HK-2 (cell line): ENCODE data around the gene DNAH14.
"Not testable (repeated sequence)": the region's sequence is repeated elsewhere in the genome, so short reads cannot be mapped to it uniquely, and the experiment has no call there.

ENCODE experiments used
- DNase-seq: peaks from one replicate; pipeline ENCODE4 v3.0.0-alpha.2; 2018; ENCODE audit not compliant: unreplicated experiment

The DNAH14 gene

GRCh38 chr1:225253784-225254183, 324.3 kb downstream of the DNAH14 start:
- DNase-seq: no peak

DNA sequence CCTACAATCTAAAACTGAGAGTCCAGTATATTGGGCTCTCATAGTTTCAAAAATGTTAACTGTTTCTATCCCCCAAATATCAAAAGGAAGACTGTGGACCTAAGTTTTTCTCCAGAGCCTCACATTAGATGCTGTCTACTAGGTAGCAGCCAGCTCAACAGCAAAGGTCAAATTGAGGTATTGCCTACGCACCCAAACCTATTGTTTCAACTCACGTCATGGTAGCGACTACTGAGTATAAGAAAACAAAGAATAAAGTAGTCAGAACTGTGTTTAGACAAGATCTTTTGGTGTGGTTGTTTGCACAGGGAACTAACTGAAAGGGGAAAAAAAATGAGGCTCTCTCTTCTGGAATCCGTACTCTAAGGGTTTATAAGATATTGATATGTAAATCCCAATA, 325.2 kb downstream of the DNAH14 start:
- no peak for DNase-seq

- DNase-seq: no peak
These were observed 327.6 kb downstream of the DNAH14 start for GRCh38 chr1:225257081-225257480.

DNA sequence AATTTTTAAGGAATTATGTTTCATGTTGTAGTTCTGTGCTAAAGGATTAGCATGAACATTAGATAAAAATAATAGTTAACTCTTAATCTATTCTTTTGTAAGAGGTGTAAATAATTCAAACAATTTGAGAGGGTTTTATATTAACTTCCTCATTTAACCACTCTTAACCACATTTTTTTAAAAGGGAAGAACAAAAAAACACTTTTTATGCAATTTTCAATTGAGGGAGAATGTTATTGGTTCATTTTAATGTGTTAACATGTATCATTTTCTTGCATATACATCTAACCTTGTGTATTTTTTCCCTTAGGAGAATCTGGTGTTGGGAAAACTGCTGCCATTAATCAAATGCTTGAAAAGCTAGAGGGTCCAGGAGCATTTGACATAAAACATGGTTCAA, 329.3 kb downstream of the DNAH14 start:
- DNase-seq: no peak

DNA sequence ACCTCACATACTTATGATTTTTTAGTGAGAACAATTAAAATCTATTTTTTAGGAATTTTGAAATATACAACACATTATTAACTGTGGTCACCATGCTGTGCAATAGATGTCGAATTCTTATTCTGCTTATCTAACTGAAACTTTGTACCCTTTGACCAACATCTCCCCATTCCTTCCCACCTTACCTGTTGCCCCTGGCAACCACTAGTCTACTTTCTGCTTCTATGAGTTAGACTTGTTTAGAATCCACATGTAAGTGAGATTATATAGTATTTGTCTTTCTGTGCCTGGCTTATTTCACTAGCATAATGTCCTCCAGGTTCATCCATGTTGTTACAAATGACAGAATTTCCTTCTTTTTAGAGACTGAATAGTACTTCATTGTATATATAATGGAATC, 330.1 kb downstream of the DNAH14 start:
- DNase-seq: no peak

- no peak for DNase-seq
These were observed 330.8 kb downstream of the DNAH14 start for GRCh38 chr1:225260319-225260718.

DNA sequence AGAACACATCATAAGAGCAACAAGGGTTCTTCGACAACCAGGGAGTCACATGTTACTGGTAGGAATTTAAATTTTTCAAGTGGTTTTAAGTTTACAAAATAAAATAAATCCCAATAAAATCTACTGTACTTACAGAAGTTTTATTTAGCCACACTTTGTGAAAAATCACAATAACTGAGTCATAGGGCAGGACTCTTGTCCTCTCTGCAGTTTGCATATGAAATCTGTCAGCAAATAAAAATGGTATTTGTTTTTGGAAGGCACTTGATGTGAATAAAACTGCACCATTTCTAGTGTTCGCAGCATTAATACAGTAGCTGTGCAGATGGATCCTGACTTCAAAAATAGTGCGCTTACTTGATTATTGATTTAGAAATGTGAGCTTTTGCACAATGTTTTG, 348.0 kb downstream of the DNAH14 start:
- DNase-seq: no peak

DNA sequence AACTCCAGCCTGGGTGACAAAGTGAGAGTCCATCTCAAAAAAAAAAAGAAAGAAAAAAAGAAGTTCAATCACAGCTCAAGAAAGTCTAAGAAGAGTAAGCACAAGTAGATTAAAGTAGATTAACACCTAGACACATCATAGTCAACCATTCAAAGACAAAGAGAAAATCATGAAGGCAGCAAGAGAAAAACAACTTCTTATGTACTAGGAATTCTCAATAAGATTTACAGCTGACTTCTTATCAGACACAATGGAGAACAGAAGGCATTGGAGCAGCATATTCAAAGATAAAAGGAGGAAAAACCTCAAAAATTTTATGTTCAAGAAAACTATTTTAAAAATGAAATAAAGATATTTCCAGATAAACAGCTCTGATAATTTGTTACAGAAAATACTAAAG, 351.1 kb downstream of the DNAH14 start:
- DNase-seq: no peak

DNA sequence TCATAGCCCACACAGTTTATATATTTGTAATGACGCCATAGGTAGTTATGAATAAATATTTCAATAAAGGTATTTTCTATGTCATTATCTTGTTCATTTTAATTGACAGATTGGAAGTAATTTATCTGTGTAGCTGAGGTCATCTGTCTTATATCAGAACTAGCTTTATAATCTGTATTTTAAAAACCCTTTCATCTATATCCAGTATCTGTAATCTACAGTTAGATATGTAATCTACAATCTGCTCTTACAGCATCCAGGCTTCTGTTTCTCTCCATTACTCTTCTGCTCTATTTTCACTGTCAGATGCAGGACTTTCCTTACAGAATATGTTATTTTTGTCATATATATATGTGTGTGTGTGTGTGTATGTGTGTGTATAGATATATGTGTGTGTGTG, 360.8 kb downstream of the DNAH14 start:
- no peak for DNase-seq

DNA sequence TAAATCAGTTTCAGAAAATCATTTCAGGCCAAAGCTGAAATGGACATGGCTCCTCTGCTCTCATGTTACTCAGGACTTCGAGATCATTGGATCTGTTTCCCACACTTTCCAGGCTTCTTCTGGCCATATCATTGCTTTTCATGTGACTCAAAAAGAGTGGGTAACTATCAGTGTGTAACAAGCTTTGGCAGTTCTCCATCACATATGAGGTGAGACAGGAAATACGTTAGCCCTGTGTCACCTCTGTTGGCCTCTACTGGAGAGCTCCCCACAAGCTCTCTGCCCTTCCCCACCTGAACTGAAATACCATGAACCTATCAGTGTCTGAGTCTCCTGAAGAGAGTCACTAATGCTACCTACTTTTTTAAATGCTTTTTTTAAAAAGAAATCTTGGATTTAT, 370.1 kb downstream of the DNAH14 start:
- DNase-seq: peak; percentile 34

GRCh38 chr1:225300381-225300780, 370.9 kb downstream of the DNAH14 start:
- no peak for DNase-seq

DNA sequence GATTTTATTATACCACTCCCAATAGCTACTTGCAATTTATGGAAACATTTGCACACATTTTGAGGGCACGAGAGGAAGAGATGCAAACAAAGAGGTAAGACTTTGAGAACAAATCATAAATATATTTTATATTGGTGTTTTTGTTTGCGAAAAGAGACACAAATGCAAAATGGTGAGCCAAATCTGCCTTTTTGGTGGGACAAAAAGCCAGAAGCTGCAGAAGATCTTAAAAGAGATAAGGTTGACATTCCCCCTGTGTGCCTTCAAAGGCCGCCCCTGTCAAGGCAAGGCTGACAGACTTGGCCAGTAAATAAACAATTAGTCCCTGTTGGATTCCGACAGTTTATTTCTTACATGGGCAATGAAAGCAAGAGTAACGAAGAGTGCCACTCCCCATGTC, 375.5 kb downstream of the DNAH14 start:
- no peak for DNase-seq

DNA sequence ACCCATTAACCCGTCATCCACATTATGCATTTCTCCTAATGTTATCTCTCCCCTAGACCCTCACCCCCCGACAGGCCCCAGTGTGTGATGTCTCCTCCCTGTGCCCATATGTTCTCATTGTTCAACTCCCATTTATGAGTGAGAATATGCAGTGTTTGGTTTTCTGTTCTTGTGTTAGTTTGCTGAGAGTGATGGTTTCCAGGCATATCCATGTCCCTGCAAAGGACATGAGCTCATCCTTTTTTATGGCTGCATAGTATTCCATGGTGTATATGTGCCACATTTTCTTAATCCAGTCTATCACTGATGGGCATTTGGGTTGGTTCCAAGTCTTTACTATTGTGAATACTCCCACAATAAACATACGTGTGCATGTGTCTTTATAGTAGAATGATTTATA, 381.1 kb downstream of the DNAH14 start:
- DNase-seq: not testable (repeated sequence)

DNA sequence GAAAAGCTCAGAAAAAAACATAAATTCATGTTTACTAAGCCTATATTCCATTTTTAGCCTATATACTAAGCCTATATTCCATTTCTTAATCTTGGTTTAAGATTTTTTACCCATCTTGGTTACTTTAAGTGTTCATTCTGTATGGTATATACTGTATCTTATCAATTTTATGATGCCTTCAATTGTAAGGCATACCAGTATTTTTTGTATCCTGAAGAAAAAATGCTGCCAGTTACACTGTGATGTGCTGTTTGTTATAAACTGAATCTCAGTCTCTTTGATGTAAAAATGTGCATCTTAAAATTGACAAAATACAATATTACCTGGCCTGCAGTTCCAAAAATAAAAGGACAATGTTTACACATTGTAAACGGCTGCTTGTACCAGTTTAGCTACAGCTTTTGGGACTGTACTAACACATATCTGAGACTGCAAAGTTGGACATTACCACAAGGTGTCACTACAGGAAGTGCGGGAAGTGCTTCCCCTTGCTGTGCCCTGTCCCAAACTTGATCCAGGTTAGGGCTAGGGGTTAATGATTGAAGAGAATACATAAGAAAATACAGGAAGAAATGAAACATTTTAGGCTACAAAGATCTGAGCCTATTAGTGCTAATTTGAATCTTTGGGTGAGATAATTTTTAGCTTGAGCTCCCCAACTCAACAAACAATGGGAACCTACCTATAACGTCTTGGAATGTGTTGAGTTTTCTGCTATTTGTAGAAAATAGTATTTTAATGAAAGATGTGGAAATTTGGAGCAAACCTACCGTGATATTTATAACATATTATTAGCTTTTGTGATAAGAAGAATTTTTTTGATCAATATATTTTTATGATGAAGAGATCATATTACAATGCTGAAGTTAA, 389.5 kb downstream of the DNAH14 start:
- DNase-seq: peak; percentile 44

DNA sequence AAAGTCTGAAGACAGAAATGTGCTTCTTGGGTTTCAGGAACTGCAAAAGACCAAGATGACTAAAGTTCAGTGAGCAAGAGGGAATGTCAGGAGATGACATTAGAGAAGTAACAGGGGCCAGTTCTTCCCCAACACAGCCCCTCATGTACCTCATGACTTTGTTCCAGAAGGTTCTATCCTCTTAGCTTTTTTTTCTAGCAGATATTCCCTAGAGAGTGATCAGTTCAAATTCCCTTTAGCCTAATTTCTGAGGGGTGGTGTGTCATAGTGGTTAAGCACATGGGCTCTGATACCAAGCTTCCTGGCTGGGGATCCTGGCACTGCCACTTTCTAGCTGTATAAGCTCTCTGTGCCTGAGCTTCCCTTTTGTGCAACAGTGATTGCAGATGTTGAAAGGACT, 390.4 kb downstream of the DNAH14 start:
- DNase-seq: no peak

DNA sequence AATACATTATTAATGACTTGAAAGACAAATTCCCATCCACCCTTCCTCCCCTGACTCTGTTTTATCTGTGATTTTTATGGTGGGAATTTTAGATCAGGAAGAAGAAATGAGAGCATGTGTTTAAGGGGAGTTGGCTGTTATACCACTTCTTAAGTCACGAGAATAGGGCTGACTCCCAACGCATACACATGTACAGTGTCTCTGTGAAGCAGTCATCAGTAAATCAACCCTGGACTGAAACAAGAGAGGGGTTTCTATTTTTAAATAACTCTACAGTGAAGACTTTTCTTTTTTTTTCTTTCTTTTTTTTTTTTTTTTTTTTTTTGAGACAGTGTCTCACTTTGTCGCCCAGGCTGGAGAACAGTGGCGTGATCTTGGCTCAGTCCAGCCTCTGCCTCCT, 392.3 kb downstream of the DNAH14 start:
- no peak for DNase-seq

- no peak for DNase-seq
These were observed 399.6 kb downstream of the DNAH14 start for GRCh38 chr1:225329041-225329440.

DNA sequence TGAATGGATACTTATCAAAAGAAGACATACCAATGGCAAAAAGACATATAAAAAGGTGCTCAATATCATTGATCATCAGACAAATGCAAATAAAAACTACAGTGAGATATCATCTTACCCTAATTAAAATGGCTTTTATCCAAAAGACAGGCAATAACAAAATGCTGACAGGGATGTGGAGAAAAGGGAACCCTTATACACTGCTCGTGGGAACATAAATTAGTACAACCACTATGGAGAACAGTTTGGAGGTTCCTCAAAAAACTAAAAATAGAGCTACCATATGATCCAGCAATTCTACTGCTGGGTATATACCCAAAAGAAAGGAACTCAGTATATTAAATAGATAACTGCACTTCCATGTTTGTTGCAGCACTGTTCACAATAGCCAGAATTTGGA, 400.5 kb downstream of the DNAH14 start:
- DNase-seq: not testable (repeated sequence)

GRCh38 chr1:225332686-225333085, 403.2 kb downstream of the DNAH14 start:
- DNase-seq: no peak

DNA sequence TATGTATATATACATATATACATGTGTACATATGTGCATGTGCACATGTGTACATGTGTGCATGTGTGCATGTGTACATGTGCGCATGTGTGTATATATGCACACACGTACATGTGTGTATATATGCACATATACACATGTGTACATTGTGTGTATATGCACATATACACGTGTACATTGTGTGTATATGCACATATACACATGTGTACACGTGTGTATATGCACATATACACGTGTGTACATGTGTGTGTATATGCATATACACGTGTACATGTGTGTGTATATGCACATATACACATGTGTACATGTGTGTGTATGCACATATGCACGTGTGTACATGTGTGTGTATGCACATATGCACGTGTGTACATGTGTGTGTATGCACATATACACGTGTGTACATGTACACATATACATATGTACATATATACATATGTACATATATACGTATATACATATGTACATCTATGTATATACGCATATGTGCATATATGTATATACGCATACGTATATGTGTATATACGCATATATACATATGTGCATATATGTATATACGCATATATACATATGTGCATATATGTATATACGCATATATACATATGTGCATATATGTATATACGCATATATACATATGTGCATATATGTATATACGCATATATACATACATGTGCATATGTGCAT, 405.8 kb downstream of the DNAH14 start:
- not testable (repeated sequence) for DNase-seq

DNA sequence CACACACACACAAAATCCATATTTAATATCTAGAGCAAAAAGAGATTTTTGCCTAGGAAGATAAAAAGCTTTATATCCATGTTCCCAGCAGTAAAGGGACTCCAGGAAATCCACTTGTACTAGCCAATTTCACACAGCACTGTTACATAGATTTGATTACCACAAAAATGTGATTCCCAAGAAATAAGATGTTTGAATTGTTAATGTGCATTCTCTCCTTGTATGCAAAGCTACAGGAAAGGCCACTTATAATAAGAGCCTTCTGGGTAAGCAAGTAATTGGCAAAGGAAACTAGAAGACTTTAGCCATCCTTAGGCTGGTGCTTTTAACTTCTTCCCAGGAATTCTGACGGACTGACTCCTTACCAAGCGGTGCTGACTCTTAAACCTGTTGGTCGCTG, 409.1 kb downstream of the DNAH14 start:
- DNase-seq: no peak

DNA sequence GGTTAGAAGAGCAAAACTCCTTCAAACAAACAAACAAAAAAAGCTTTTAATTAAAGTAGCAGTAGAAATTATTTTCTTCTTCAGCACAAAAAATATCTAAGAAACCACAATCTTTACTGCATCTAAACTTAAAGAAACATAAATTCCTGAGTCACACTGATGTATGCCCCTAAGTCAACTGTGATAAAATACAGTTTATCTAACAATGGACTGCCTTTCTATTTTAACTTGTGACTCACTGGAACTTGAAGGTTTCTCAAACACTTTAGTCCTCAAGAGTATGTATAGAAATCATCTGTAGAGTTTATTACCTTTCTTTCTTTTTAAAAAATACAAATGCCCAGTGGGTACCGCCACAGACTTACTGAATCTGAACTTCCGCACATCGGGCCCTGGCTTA, 412.2 kb downstream of the DNAH14 start:
- DNase-seq: no peak

DNA sequence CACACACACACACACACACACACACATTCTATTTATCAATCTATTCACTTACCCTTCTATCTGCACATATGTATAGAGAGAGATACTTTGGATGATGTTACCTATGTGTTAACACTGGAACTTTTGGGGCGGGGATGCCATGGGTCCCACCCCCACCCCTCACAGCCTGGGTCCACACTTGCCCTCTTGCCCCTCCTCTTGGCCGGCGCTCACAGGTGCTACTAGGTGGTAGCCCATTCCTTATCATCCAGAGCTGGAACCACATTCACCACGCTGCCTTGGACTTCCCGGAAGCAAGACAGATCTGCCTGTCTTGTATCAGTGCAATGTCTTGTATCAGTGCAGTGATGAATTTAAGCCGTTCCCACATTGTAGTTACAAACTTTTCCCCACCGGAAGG, 413.2 kb downstream of the DNAH14 start:
- no peak for DNase-seq
